ENCODE data around the gene ULK1.
"Not testable (repeated sequence)": the region's sequence is repeated elsewhere in the genome, so short reads cannot be mapped to it uniquely, and the experiment has no call there.

Gene ULK1

GRCh38 chr12:131943389-131943788 is 49.0 kb downstream of the ULK1 start:
- DNase-seq (ENCODE audit: low read depth), result no peak

- no peak for DNase-seq (ENCODE audit: low read depth)
These were observed 49.5 kb downstream of the ULK1 start for GRCh38 chr12:131943876-131944275.

GRCh38 chr12:131944601-131945251 is 50.3 kb downstream of the ULK1 start:
- no peak for DNase-seq (ENCODE audit: low read depth)

- DNase-seq (ENCODE audit: low read depth), result no peak
These were observed 52.3 kb downstream of the ULK1 start for GRCh38 chr12:131946757-131947156.

- DNase-seq (ENCODE audit: low read depth), result no peak
These were observed 53.1 kb downstream of the ULK1 start for GRCh38 chr12:131947482-131948027.

- DNase-seq (ENCODE audit: low read depth), result no peak
These were observed 53.8 kb downstream of the ULK1 start for GRCh38 chr12:131948166-131948712.

- DNase-seq (ENCODE audit: low read depth), result not testable (repeated sequence)
These were observed 54.5 kb downstream of the ULK1 start for GRCh38 chr12:131948713-131949430.

GRCh38 chr12:131949431-131950181 is 55.2 kb downstream of the ULK1 start, which contains the start of gene EP400:
Gene EP400 (plus strand): TSS chr12:131949942. CDS start chr12:131960620, 10,678 bp downstream.
- peak; percentile 95 for DNase-seq (ENCODE audit: low read depth)

- DNase-seq (ENCODE audit: low read depth), result peak; percentile 31
These were observed 55.9 kb downstream of the ULK1 start for GRCh38 chr12:131950182-131950913.

GRCh38 chr12:131953810-131954209 is 59.4 kb downstream of the ULK1 start:
- DNase-seq (ENCODE audit: low read depth), result not testable (repeated sequence)

- DNase-seq (ENCODE audit: low read depth), result not testable (repeated sequence)
These were observed 60.0 kb downstream of the ULK1 start for GRCh38 chr12:131954460-131954859.

GRCh38 chr12:131959116-131959515 is 64.7 kb downstream of the ULK1 start:
- DNase-seq (ENCODE audit: low read depth), result no peak

- DNase-seq (ENCODE audit: low read depth), result no peak
These were observed 65.5 kb downstream of the ULK1 start for GRCh38 chr12:131959641-131960589.

- DNase-seq (ENCODE audit: low read depth), result not testable (repeated sequence)
These were observed 66.3 kb downstream of the ULK1 start for GRCh38 chr12:131960590-131961325.

GRCh38 chr12:131961328-131961727 is 66.9 kb downstream of the ULK1 start:
- not testable (repeated sequence) for DNase-seq (ENCODE audit: low read depth)

GRCh38 chr12:131962069-131962468 is 67.6 kb downstream of the ULK1 start:
- no peak for DNase-seq (ENCODE audit: low read depth)

- no peak for DNase-seq (ENCODE audit: low read depth)
These were observed 69.0 kb downstream of the ULK1 start for GRCh38 chr12:131963381-131963780.

- no peak for DNase-seq (ENCODE audit: low read depth)
These were observed 70.7 kb downstream of the ULK1 start for GRCh38 chr12:131965073-131965472.

GRCh38 chr12:131971226-131971625 is 76.8 kb downstream of the ULK1 start:
- no peak for DNase-seq (ENCODE audit: low read depth)
